HepG2 (cell line): ENCODE measurements around the gene IL1R1. TPM values are rescaled to one million over a fixed set of nuclear protein-coding genes. Genes with fewer than 3 reads are reported as not detected.

Experiments
- ATAC-seq: fragments of 200-7000 bp; cut with Tn5 transposase; 3 replicates; pipeline ENCODE4 v1.9.1; 2020; ENCODE audit warnings: mild to moderate bottlenecking, moderate library complexity
- BruUV-seq: library from RNA; stranded (reverse); fragments of 400-500 nt; replicated peaks from 2 replicates; lab custom pipeline; 2021; lab: Mats Ljungman, UMichigan
- CTCF ChIA-PET: fragments of 300-600 bp; formaldehyde crosslinking; extraction: SDS; loops from one replicate; lab custom pipeline; 2021; ENCODE audit warnings: low total read pairs, inconsistent platforms, low intra/inter-chr PET ratio; lab: Yijun Ruan, JAX
- POLR2A ChIA-PET: fragments of 350-600 bp; sonication (Branson Sonifier 250); formaldehyde crosslinking; loops from one replicate; lab custom pipeline; 2020; ENCODE audit warnings: antibody characterized with exemption, inconsistent platforms; lab: Yijun Ruan, JAX
- DNase-seq: peaks from one replicate; pipeline ENCODE4 v3.0.0-alpha.2; 2015; ENCODE audit warnings: low spot score
- FAIRE-seq: peaks from 3 replicates; lab custom pipeline; 2011; peaks lifted over from hg19 to GRCh38; lab: Jason Lieb, UNC
- H2AFZ ChIP-seq: one replicate; pipeline ENCODE4 v1.6.1; 2011; ENCODE audit warnings: low read length, inconsistent platforms
- H3K27ac ChIP-seq: fragments of 300-600 bp; 3 replicates; pipeline ENCODE4 v1.8.0; 2011; ENCODE audit warnings: mixed run types, mild to moderate bottlenecking, mixed read lengths, low read length, inconsistent platforms; ENCODE audit not compliant: insufficient read depth; ENCODE audit errors: extremely low read length
- H3K27me3 ChIP-seq, 2 experiments: fragments of 200-600 bp in 1 of 2; 2 replicates in 1 of 2; 3 replicates in 1 of 2; pipeline versions ENCODE4 v1.6.0 to v1.8.0; 2011; ENCODE audit warnings: low read length in 2 of 2, mild to moderate bottlenecking in 2 of 2, moderate library complexity in 2 of 2, inconsistent platforms in 1 of 2; ENCODE audit not compliant: insufficient read depth in 2 of 2, control insufficient read depth in 1 of 2
- H3K36me3 ChIP-seq, 2 experiments: fragments of 200-600 bp in 1 of 2; replicated peaks in 1 of 2; 2 replicates in 1 of 2; 3 replicates in 1 of 2; pipeline versions ENCODE4 v1.5.1 to v1.8.0; 2011; ENCODE audit warnings: low read length in 2 of 2, inconsistent platforms in 1 of 2; ENCODE audit not compliant: insufficient read depth in 2 of 2, control insufficient read depth in 1 of 2
- H3K4me1 ChIP-seq: 2 replicates; pipeline ENCODE4 v1.5.1; 2012; ENCODE audit warnings: low read length, inconsistent platforms; ENCODE audit not compliant: insufficient read depth
- H3K4me2 ChIP-seq: 2 replicates; pipeline ENCODE4 v1.6.0; 2011; ENCODE audit warnings: low read depth, low read length, inconsistent platforms
- H3K4me3 ChIP-seq, 3 experiments: fragments of 200-600 bp in 1 of 3; sonication (generic), shearing (Covaris generic) in 1 of 3; replicated peaks in 1 of 3; 2 replicates each; pipeline ENCODE4 v1.5.1; 2011 to 2016; ENCODE audit warnings: low read length in 3 of 3, inconsistent platforms in 2 of 3, low read depth in 2 of 3, mild to moderate bottlenecking in 2 of 3, control low read depth in 1 of 3, mixed read lengths in 1 of 3; ENCODE audit not compliant: insufficient read depth in 1 of 3
- H3K79me2 ChIP-seq: one replicate; pipeline ENCODE4 v1.6.1; 2011; ENCODE audit warnings: low read length, inconsistent platforms; ENCODE audit not compliant: insufficient read depth
- H3K9ac ChIP-seq: 2 replicates; pipeline ENCODE4 v1.6.0; 2011; ENCODE audit warnings: mild to moderate bottlenecking, low read depth, low read length, inconsistent platforms; ENCODE audit not compliant: insufficient read depth
- H3K9me3 ChIP-seq: 2 replicates; pipeline ENCODE4 v1.5.1; 2012; ENCODE audit warnings: mild to moderate bottlenecking, low read length
- H4K20me1 ChIP-seq: 2 replicates; pipeline ENCODE4 v1.6.0; 2011; ENCODE audit warnings: inconsistent platforms, mild to moderate bottlenecking, low read length, moderate library complexity; ENCODE audit not compliant: insufficient read depth
- KLF11 ChIP-seq: IDR thresholded peaks from 2 replicates; pipeline ENCODE4 v1.6.1; 2016; ENCODE audit warnings: missing compliant biosample characterization
- SALL1 ChIP-seq: sonication (generic); formaldehyde crosslinking; IDR thresholded peaks from 2 replicates; pipeline ENCODE4 v1.8.0; 2022; ENCODE audit warnings: mild to moderate bottlenecking, missing genetic modification reagents
- TEAD3 ChIP-seq: optimal IDR thresholded peaks from 2 replicates; pipeline ENCODE3; 2016; ENCODE audit warnings: borderline replicate concordance
- ZMYM4 ChIP-seq: sonication (generic); formaldehyde crosslinking; IDR thresholded peaks from 2 replicates; pipeline ENCODE4 v1.8.1; 2023; ENCODE audit warnings: mild to moderate bottlenecking, missing genetic modification reagents
- ZNF34 ChIP-seq: sonication (generic); formaldehyde crosslinking; IDR thresholded peaks from 2 replicates; pipeline ENCODE4 v1.4.0; 2020; ENCODE audit warnings: mild to moderate bottlenecking, missing genetic modification reagents, borderline replicate concordance
- ZNF550 ChIP-seq: sonication (generic); formaldehyde crosslinking; IDR thresholded peaks from 2 replicates; pipeline ENCODE4 v1.4.0; 2020; ENCODE audit warnings: mild to moderate bottlenecking, missing genetic modification reagents, borderline replicate concordance
- ZNF564 ChIP-seq: sonication (generic); formaldehyde crosslinking; IDR thresholded peaks from 2 replicates; pipeline ENCODE4 v1.8.1; 2023; ENCODE audit warnings: mild to moderate bottlenecking, missing genetic modification reagents
- WGBS: methylation state at CpG from one replicate; pipeline ENCODE4 v1.1.6; 2017; ENCODE audit warnings: low lambda C conversion rate; 5-methylcytosine and 5-hydroxymethylcytosine counted together
- in situ Hi-C: cut with HindIII; loops from 2 replicates; pipeline ENCODE4 v1.10.0; 2017; ENCODE audit warnings: low pct_unique_long_range_greater_than_20kb; ENCODE audit not compliant: extremely low pct_ligation_motif_present
- intact Hi-C: fragments of 100-400 bp; cut with micrococcal nuclease; formaldehyde crosslinking; loops from one replicate; pipeline ENCODE4 v1.10.0; 2022; ENCODE audit not compliant: unreplicated experiment
- polyA plus RNA-seq, 8 experiments: library from polyadenylated mRNA; depleted of rRNA in 3 of 8; stranded (reverse) in 7 of 8; unstranded in 1 of 8; fragments of >200 nt; fragmentation: Illumina TruSeq in 4 of 8; extraction: Trizol in 4 of 8; gene quantifications; 2 replicates each; pipeline versions ENCODE4 v1.2.1 to v1.2.3, GENCODE V29; 2011 to 2016; ENCODE audit warnings: low read depth in 4 of 8, missing spikeins in 1 of 8, mixed read lengths in 1 of 8; ENCODE audit not compliant: insufficient read depth in 1 of 8
- total RNA-seq, 5 experiments: library from RNA; depleted of rRNA; stranded (reverse); fragments of >200 nt; fragmentation: Illumina TruSeq; extraction: Trizol; gene quantifications; 2 replicates each; pipeline ENCODE4 v1.2.3, GENCODE V29; 2016; ENCODE audit warnings: low read depth in 1 of 5
- TF ChIP-seq, protein P1 (sequence below): sonication (generic); formaldehyde crosslinking; IDR thresholded peaks from 2 replicates; pipeline ENCODE4 v1.8.0; 2022; ENCODE audit warnings: mild to moderate bottlenecking, missing genetic modification reagents
- TF ChIP-seq, protein P2 (sequence below): sonication (generic); formaldehyde crosslinking; IDR thresholded peaks from 2 replicates; pipeline ENCODE4 v1.4.0; 2020; ENCODE audit warnings: mild to moderate bottlenecking, missing genetic modification reagents
- TF ChIP-seq, protein P3 (sequence below): sonication (generic); formaldehyde crosslinking; IDR thresholded peaks from 2 replicates; pipeline ENCODE4 v1.9.0; 2022; ENCODE audit warnings: low read depth, missing genetic modification reagents
- TF ChIP-seq, protein P4 (sequence below): sonication (generic); formaldehyde crosslinking; IDR thresholded peaks from one replicate; pipeline ENCODE4 v1.5.1; 2020; ENCODE audit warnings: mild to moderate bottlenecking, missing genetic modification reagents; ENCODE audit errors: not compliant biosample characterization

IL1R1 gene
- total and polyA plus RNA-seq, 2 of the 13 experiments (the other 11 are each of a cell fraction or from before 2014, with no cell fraction given), result 38.0 to 93.1 TPM

DNA sequence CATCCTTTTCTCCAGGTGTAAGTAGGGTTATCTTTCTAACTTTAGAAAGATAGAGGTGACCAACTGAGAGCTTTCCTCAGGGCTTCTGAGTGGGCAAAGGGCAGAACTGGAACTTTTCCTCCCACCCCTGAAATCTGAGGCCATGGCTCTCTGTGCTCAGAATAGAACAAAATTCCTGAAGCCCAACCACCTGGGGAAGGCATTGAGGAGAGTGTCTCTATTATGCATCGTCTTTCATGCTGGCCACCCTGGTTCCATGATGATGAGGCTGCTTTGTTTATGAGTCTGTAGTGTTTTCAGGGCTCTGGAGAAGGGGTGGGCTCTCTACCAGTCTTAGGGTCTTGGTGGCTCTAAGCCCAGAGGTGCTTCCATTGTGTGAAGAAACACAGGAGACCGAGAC lies 30.7 kb upstream of the IL1R1 start:
- Histone ChIP-seq H3K27me3 (no peaks in the 10 kb centered on the region), H3K4me3 (no peak overlapping the region), H3K4me1 (peaks cover 94% of the 10 kb centered on the region), H3K36me3 (no peaks in the 10 kb centered on the region), H3K9ac (no peak overlapping the region; the same call in 1 of the 2 replicates), H2AFZ (no peak overlapping the region), H3K79me2 (no peaks in the 10 kb centered on the region), H4K20me1 (no peaks in the 10 kb centered on the region), H3K4me2 (no peak overlapping the region; the same call in 1 of the 2 replicates), H3K9me3 (no peaks in the 10 kb centered on the region), H3K27ac (peak overlapping the region; percentile 23)
- in situ Hi-C loops, result no loop called here
- ChIA-PET CTCF (no interaction called here), POLR2A (interaction anchor here (1.0 to 8.2 kb wide), 2 partner anchors 31 to 78 kb away, joined by 3 to 67 read pairs; partner anchors contain the start of gene IL1R1)
- ATAC-seq (peak; percentile 48), FAIRE-seq (no peak), DNase-seq (peak; percentile 71)
- 73% methylated on average over 2 of the region's 2 CpGs for WGBS
- BruUV-seq, result no TSS peak
- intact Hi-C loops, result no loop called here
- TF ChIP-seq TEAD3 (CRISPR knock-in tag) (peak; percentile 8), ZNF564 (no peak), KLF11 (CRISPR knock-in tag) (no peak), ZMYM4 (CRISPR knock-in tag) (no peak), ZNF550 (CRISPR knock-in tag) (no peak), ZNF34 (CRISPR knock-in tag) (no peak), SALL1 (CRISPR knock-in tag) (no peak; the same call in 1 of the 2 replicates)
- TF ChIP-seq, protein P1, sequence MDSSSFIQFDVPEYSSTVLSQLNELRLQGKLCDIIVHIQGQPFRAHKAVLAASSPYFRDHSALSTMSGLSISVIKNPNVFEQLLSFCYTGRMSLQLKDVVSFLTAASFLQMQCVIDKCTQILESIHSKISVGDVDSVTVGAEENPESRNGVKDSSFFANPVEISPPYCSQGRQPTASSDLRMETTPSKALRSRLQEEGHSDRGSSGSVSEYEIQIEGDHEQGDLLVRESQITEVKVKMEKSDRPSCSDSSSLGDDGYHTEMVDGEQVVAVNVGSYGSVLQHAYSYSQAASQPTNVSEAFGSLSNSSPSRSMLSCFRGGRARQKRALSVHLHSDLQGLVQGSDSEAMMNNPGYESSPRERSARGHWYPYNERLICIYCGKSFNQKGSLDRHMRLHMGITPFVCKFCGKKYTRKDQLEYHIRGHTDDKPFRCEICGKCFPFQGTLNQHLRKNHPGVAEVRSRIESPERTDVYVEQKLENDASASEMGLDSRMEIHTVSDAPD (CRISPR knock-in tag), result no peak
- TF ChIP-seq, protein P2, sequence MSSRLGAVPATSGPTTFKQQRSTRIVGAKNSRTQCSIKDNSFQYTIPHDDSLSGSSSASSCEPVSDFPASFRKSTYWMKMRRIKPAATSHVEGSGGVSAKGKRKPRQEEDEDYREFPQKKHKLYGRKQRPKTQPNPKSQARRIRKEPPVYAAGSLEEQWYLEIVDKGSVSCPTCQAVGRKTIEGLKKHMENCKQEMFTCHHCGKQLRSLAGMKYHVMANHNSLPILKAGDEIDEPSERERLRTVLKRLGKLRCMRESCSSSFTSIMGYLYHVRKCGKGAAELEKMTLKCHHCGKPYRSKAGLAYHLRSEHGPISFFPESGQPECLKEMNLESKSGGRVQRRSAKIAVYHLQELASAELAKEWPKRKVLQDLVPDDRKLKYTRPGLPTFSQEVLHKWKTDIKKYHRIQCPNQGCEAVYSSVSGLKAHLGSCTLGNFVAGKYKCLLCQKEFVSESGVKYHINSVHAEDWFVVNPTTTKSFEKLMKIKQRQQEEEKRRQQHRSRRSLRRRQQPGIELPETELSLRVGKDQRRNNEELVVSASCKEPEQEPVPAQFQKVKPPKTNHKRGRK, result no peak
- TF ChIP-seq, protein P3, sequence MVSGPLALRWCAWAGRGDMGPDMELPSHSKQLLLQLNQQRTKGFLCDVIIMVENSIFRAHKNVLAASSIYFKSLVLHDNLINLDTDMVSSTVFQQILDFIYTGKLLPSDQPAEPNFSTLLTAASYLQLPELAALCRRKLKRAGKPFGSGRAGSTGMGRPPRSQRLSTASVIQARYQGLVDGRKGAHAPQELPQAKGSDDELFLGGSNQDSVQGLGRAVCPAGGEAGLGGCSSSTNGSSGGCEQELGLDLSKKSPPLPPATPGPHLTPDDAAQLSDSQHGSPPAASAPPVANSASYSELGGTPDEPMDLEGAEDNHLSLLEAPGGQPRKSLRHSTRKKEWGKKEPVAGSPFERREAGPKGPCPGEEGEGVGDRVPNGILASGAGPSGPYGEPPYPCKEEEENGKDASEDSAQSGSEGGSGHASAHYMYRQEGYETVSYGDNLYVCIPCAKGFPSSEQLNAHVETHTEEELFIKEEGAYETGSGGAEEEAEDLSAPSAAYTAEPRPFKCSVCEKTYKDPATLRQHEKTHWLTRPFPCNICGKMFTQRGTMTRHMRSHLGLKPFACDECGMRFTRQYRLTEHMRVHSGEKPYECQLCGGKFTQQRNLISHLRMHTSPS (CRISPR knock-in tag), result no peak
- TF ChIP-seq, protein P4, sequence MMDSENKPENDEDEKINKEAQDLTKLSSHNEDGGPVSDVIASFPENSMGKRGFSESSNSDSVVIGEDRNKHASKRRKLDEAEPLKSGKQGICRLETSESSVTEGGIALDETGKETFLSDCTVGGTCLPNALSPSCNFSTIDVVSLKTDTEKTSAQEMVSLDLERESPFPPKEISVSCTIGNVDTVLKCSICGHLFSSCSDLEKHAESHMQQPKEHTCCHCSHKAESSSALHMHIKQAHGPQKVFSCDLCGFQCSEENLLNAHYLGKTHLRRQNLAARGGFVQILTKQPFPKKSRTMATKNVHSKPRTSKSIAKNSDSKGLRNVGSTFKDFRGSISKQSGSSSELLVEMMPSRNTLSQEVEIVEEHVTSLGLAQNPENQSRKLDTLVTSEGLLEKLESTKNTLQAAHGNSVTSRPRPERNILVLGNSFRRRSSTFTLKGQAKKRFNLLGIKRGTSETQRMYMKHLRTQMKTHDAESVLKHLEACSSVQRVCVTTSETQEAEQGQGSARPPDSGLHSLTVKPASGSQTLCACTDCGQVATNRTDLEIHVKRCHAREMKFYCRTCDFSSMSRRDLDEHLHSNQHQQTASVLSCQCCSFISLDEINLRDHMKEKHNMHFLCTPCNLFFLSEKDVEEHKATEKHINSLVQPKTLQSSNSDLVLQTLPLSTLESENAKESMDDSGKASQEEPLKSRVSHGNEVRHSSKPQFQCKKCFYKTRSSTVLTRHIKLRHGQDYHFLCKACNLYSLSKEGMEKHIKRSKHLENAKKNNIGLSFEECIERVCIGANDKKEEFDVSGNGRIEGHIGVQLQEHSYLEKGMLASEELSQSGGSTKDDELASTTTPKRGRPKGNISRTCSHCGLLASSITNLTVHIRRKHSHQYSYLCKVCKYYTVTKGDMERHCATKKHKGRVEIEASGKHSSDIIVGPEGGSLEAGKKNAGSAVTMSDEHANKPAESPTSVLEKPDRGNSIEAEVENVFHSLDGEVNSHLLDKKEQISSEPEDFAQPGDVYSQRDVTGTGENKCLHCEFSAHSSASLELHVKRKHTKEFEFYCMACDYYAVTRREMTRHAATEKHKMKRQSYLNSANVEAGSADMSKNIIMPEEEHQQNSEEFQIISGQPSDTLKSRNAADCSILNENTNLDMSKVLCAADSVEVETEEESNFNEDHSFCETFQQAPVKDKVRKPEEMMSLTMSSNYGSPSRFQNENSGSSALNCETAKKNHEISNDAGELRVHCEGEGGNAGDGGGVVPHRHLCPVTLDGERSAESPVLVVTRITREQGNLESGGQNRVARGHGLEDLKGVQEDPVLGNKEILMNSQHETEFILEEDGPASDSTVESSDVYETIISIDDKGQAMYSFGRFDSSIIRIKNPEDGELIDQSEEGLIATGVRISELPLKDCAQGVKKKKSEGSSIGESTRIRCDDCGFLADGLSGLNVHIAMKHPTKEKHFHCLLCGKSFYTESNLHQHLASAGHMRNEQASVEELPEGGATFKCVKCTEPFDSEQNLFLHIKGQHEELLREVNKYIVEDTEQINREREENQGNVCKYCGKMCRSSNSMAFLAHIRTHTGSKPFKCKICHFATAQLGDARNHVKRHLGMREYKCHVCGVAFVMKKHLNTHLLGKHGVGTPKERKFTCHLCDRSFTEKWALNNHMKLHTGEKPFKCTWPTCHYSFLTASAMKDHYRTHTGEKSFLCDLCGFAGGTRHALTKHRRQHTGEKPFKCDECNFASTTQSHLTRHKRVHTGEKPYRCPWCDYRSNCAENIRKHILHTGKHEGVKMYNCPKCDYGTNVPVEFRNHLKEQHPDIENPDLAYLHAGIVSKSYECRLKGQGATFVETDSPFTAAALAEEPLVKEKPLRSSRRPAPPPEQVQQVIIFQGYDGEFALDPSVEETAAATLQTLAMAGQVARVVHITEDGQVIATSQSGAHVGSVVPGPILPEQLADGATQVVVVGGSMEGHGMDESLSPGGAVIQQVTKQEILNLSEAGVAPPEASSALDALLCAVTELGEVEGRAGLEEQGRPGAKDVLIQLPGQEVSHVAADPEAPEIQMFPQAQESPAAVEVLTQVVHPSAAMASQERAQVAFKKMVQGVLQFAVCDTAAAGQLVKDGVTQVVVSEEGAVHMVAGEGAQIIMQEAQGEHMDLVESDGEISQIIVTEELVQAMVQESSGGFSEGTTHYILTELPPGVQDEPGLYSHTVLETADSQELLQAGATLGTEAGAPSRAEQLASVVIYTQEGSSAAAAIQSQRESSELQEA (CRISPR knock-in tag), result no peak
